Osteocyte (in vitro differentiated cells): ENCODE measurements around the gene ANAPC2. TPM values are rescaled to one million over a fixed set of nuclear protein-coding genes. Genes with fewer than 3 reads are reported as not detected.

ENCODE experiments used
- DNase-seq: peaks from one replicate; pipeline ENCODE4 v3.0.0; 2021; ENCODE audit warnings: mixed read lengths; ENCODE audit not compliant: unreplicated experiment; ENCODE audit errors: extremely low spot score
- H3K27ac Mint-ChIP-seq: one replicate; pipeline ENCODE4 v1.8.0; 2021; ENCODE audit warnings: mild to moderate bottlenecking, mixed read lengths; ENCODE audit not compliant: unreplicated experiment
- H3K27me3 Mint-ChIP-seq: one replicate; pipeline ENCODE4 v1.8.0; 2021; ENCODE audit warnings: mixed read lengths; ENCODE audit not compliant: unreplicated experiment
- H3K36me3 Mint-ChIP-seq: one replicate; pipeline ENCODE4 v1.8.0; 2021; ENCODE audit warnings: mixed read lengths; ENCODE audit not compliant: unreplicated experiment
- H3K4me1 Mint-ChIP-seq: one replicate; pipeline ENCODE4 v1.8.0; 2021; ENCODE audit warnings: mixed read lengths; ENCODE audit not compliant: unreplicated experiment
- H3K4me3 Mint-ChIP-seq: one replicate; pipeline ENCODE4 v1.8.0; 2021; ENCODE audit warnings: mild to moderate bottlenecking, moderate library complexity, mixed read lengths; ENCODE audit not compliant: unreplicated experiment
- H3K9me3 Mint-ChIP-seq: one replicate; pipeline ENCODE4 v1.8.0; 2021; ENCODE audit warnings: mixed read lengths; ENCODE audit not compliant: unreplicated experiment
- CTCF ChIP-seq: fragments of 200-600 bp; sonication (generic); IDR thresholded peaks from 2 replicates; pipeline ENCODE4 v1.5.0; 2021; ENCODE audit warnings: antibody characterized with exemption, mild to moderate bottlenecking, moderate library complexity
- total RNA-seq: library from RNA; stranded (reverse); gene quantifications from 2 replicates; pipeline ENCODE4 v1.2.1, GENCODE V29; 2021

Gene ANAPC2
- total RNA-seq, 1 donor from 2014 or later: 61.0 TPM

GRCh38 chr9:137189297-137190295 is 1.2 kb upstream of the ANAPC2 start:
- peaks cover 35% of the 10 kb centered on the region for H3K4me1 Mint-ChIP-seq
- H3K27ac Mint-ChIP-seq: peak overlapping the region; percentile 95
- no peaks in the 10 kb centered on the region for H3K27me3 Mint-ChIP-seq
- no peak for TF ChIP-seq CTCF
- no peak for DNase-seq
- H3K9me3 Mint-ChIP-seq: no peaks in the 10 kb centered on the region
- peaks cover 10% of the 10 kb centered on the region for H3K36me3 Mint-ChIP-seq
- H3K4me3 Mint-ChIP-seq: peak overlapping the region; percentile 91

- Mint-ChIP-seq H3K36me3 (peaks cover 14% of the 10 kb centered on the region), H3K27ac (peak overlapping the region; percentile 82), H3K4me1 (peaks cover 32% of the 10 kb centered on the region), H3K9me3 (no peaks in the 10 kb centered on the region), H3K4me3 (peak overlapping the region; percentile 89), H3K27me3 (no peaks in the 10 kb centered on the region)
- no peak for DNase-seq
- no peak for TF ChIP-seq CTCF
These were observed 272 bp downstream of the ANAPC2 start for GRCh38 chr9:137188086-137188489.

GRCh38 chr9:137187386-137187785 is 974 bp downstream of the ANAPC2 start:
- peak overlapping the region; percentile 82 for H3K27ac Mint-ChIP-seq
- H3K4me3 Mint-ChIP-seq: peak overlapping the region; percentile 89
- H3K36me3 Mint-ChIP-seq: peaks cover 14% of the 10 kb centered on the region
- no peaks in the 10 kb centered on the region for H3K9me3 Mint-ChIP-seq
- peaks cover 32% of the 10 kb centered on the region for H3K4me1 Mint-ChIP-seq
- no peak for DNase-seq
- no peak for TF ChIP-seq CTCF
- no peaks in the 10 kb centered on the region for H3K27me3 Mint-ChIP-seq

GRCh38 chr9:137186385-137186784 is 2.0 kb downstream of the ANAPC2 start:
- Mint-ChIP-seq H3K27ac (no peak overlapping the region), H3K27me3 (no peaks in the 10 kb centered on the region)

More at GRCh38 chr9:137186385-137186784, 2.0 kb downstream of the ANAPC2 start:
- TF ChIP-seq CTCF: no peak
- peaks cover 32% of the 10 kb centered on the region for H3K4me1 Mint-ChIP-seq
- H3K36me3 Mint-ChIP-seq: peaks cover 18% of the 10 kb centered on the region
- no peak for DNase-seq
- H3K4me3 Mint-ChIP-seq: peak overlapping the region; percentile 89
- H3K9me3 Mint-ChIP-seq: no peaks in the 10 kb centered on the region
